ENCODE results near the gene MAIP1.

MAIP1 gene

GRCh38 chr2:199989822-199990221 is 34.4 kb downstream of the MAIP1 start:
- Histone ChIP-seq H2AFZ (ENCODE audit: insufficient read depth, low read length, poor library complexity) (no peak overlapping the region), H3K4me2 (ENCODE audit: low read length) (no peak overlapping the region), H4K8ac (ENCODE audit: low read depth, low read length) (no peak overlapping the region), H3K27me3 (ENCODE audit: insufficient read depth, low read length) (no peaks in the 10 kb centered on the region), H3K9ac (ENCODE audit: low read length) (no peak overlapping the region), H3K4ac (ENCODE audit: low read depth, low read length) (no peak overlapping the region), H3K27ac (ENCODE audit: low read depth, low read length) (no peak overlapping the region), H3K79me2 (ENCODE audit: control insufficient read depth, insufficient read depth, low read length, poor library complexity) (no peaks in the 10 kb centered on the region), H3K9me3 (ENCODE audit: insufficient read depth, low read depth, low read length) (no peaks in the 10 kb centered on the region), H2BK5ac (ENCODE audit: low read depth, low read length, poor library complexity) (no peak overlapping the region), H2BK120ac (ENCODE audit: insufficient read depth, low read length, poor library complexity) (no peak overlapping the region), H3K4me3 (ENCODE audit: low read depth, low read length) (no peak overlapping the region), H3K79me1 (ENCODE audit: low read length) (peaks cover 2% of the 10 kb centered on the region), H3K18ac (ENCODE audit: low read length) (no peak overlapping the region), H2BK12ac (ENCODE audit: low read length) (no peak overlapping the region), H3K4me1 (ENCODE audit: control insufficient read depth in 1 of 2, insufficient read depth in 2 of 2, low read length in 2 of 2) (no peaks in the 10 kb centered on the region), H3K23ac (ENCODE audit: low read length) (no peak overlapping the region), H4K12ac (ENCODE audit: low read depth, low read length) (no peak overlapping the region), H4K91ac (ENCODE audit: low read depth, low read length) (no peak overlapping the region), H3K36me3 (ENCODE audit: control insufficient read depth in 1 of 2, insufficient read depth in 2 of 2, low read length in 2 of 2) (no peaks in the 10 kb centered on the region), H2AK5ac (ENCODE audit: low read length) (no peak overlapping the region), H3K14ac (ENCODE audit: low read length) (no peak overlapping the region)
- WGBS (ENCODE audit: extremely low coverage, insufficient coverage, insufficient read length) = no CpG with 5 or more reads among the region's 5 CpGs
- DNase-seq = no peak

- Histone ChIP-seq H3K14ac (ENCODE audit: low read length) (no peak overlapping the region), H3K4me1 (ENCODE audit: control insufficient read depth in 1 of 2, insufficient read depth in 2 of 2, low read length in 2 of 2) (peaks cover 0 to 1% of the 10 kb centered on the region in 2 experiments), H3K4ac (ENCODE audit: low read depth, low read length) (no peak overlapping the region), H3K18ac (ENCODE audit: low read length) (no peak overlapping the region), H3K36me3 (ENCODE audit: control insufficient read depth in 1 of 2, insufficient read depth in 2 of 2, low read length in 2 of 2) (no peaks in the 10 kb centered on the region), H4K8ac (ENCODE audit: low read depth, low read length) (no peak overlapping the region), H3K27ac (ENCODE audit: low read depth, low read length) (no peak overlapping the region), H3K4me2 (ENCODE audit: low read length) (no peak overlapping the region), H2BK120ac (ENCODE audit: insufficient read depth, low read length, poor library complexity) (no peak overlapping the region), H4K12ac (ENCODE audit: low read depth, low read length) (no peak overlapping the region), H2AFZ (ENCODE audit: insufficient read depth, low read length, poor library complexity) (no peak overlapping the region), H3K79me1 (ENCODE audit: low read length) (no peaks in the 10 kb centered on the region), H3K27me3 (ENCODE audit: insufficient read depth, low read length) (no peaks in the 10 kb centered on the region), H2BK12ac (ENCODE audit: low read length) (no peak overlapping the region), H3K9me3 (ENCODE audit: insufficient read depth, low read depth, low read length) (no peaks in the 10 kb centered on the region), H4K91ac (ENCODE audit: low read depth, low read length) (no peak overlapping the region), H2BK5ac (ENCODE audit: low read depth, low read length, poor library complexity) (no peak overlapping the region), H3K79me2 (ENCODE audit: control insufficient read depth, insufficient read depth, low read length, poor library complexity) (no peaks in the 10 kb centered on the region), H3K23ac (ENCODE audit: low read length) (no peak overlapping the region), H3K4me3 (ENCODE audit: low read depth, low read length) (no peak overlapping the region), H2AK5ac (ENCODE audit: low read length) (no peak overlapping the region), H3K9ac (ENCODE audit: low read length) (no peak overlapping the region)
- WGBS (ENCODE audit: extremely low coverage, insufficient coverage, insufficient read length) = no CpG with 5 or more reads among the region's 2 CpGs
- no peak for DNase-seq
Measured at GRCh38 chr2:199991691-199992090, 36.3 kb downstream of the MAIP1 start.

GRCh38 chr2:199992296-199992695 is 36.9 kb downstream of the MAIP1 start:
- no peaks in the 10 kb centered on the region for H3K79me2 ChIP-seq (ENCODE audit: control insufficient read depth, insufficient read depth, low read length, poor library complexity)
- no peak overlapping the region for H4K91ac ChIP-seq (ENCODE audit: low read depth, low read length)
- H2AFZ ChIP-seq (ENCODE audit: insufficient read depth, low read length, poor library complexity) = no peak overlapping the region

GRCh38 chr2:199994371-199994770 is 39.0 kb downstream of the MAIP1 start:
- H3K4ac ChIP-seq (ENCODE audit: low read depth, low read length) = no peak overlapping the region
- H4K8ac ChIP-seq (ENCODE audit: low read depth, low read length) = no peak overlapping the region
- no peak overlapping the region for H2BK5ac ChIP-seq (ENCODE audit: low read depth, low read length, poor library complexity)
- no peak overlapping the region for H2BK120ac ChIP-seq (ENCODE audit: insufficient read depth, low read length, poor library complexity)
- no peak overlapping the region for H4K91ac ChIP-seq (ENCODE audit: low read depth, low read length)
- no peak overlapping the region for H3K9ac ChIP-seq (ENCODE audit: low read length)
- no peak overlapping the region for H3K4me2 ChIP-seq (ENCODE audit: low read length)
- H3K14ac ChIP-seq (ENCODE audit: low read length) = no peak overlapping the region
- H2BK12ac ChIP-seq (ENCODE audit: low read length) = no peak overlapping the region
- DNase-seq = no peak
- H3K4me3 ChIP-seq (ENCODE audit: low read depth, low read length) = no peak overlapping the region
- H3K9me3 ChIP-seq (ENCODE audit: insufficient read depth, low read depth, low read length) = no peaks in the 10 kb centered on the region
- no peak overlapping the region for H4K12ac ChIP-seq (ENCODE audit: low read depth, low read length)
- no CpG with 5 or more reads among the region's 3 CpGs for WGBS (ENCODE audit: extremely low coverage, insufficient coverage, insufficient read length)
- H3K4me1 ChIP-seq (ENCODE audit: control insufficient read depth in 1 of 2, insufficient read depth in 2 of 2, low read length in 2 of 2) = peaks cover 0 to 2% of the 10 kb centered on the region in 2 experiments
- no peak overlapping the region for H2AK5ac ChIP-seq (ENCODE audit: low read length)
- no peak overlapping the region for H2AFZ ChIP-seq (ENCODE audit: insufficient read depth, low read length, poor library complexity)
- no peaks in the 10 kb centered on the region for H3K79me2 ChIP-seq (ENCODE audit: control insufficient read depth, insufficient read depth, low read length, poor library complexity)
- no peak overlapping the region for H3K27ac ChIP-seq (ENCODE audit: low read depth, low read length)
- no peaks in the 10 kb centered on the region for H3K79me1 ChIP-seq (ENCODE audit: low read length)
- H3K23ac ChIP-seq (ENCODE audit: low read length) = no peak overlapping the region
- H3K36me3 ChIP-seq (ENCODE audit: control insufficient read depth in 1 of 2, insufficient read depth in 2 of 2, low read length in 2 of 2) = no peaks in the 10 kb centered on the region
- H3K18ac ChIP-seq (ENCODE audit: low read length) = no peak overlapping the region
- H3K27me3 ChIP-seq (ENCODE audit: insufficient read depth, low read length) = no peaks in the 10 kb centered on the region

More at GRCh38 chr2:199992296-199992695, 36.9 kb downstream of the MAIP1 start:
- Histone ChIP-seq H3K27ac (ENCODE audit: low read depth, low read length) (no peak overlapping the region), H3K4me2 (ENCODE audit: low read length) (no peak overlapping the region), H3K4me1 (ENCODE audit: control insufficient read depth in 1 of 2, insufficient read depth in 2 of 2, low read length in 2 of 2) (peaks cover 0 to 2% of the 10 kb centered on the region in 2 experiments), H3K9me3 (ENCODE audit: insufficient read depth, low read depth, low read length) (no peaks in the 10 kb centered on the region), H3K14ac (ENCODE audit: low read length) (no peak overlapping the region), H2AK5ac (ENCODE audit: low read length) (no peak overlapping the region), H3K18ac (ENCODE audit: low read length) (no peak overlapping the region), H2BK12ac (ENCODE audit: low read length) (no peak overlapping the region), H3K79me1 (ENCODE audit: low read length) (no peaks in the 10 kb centered on the region), H3K4me3 (ENCODE audit: low read depth, low read length) (no peak overlapping the region), H3K23ac (ENCODE audit: low read length) (no peak overlapping the region), H2BK120ac (ENCODE audit: insufficient read depth, low read length, poor library complexity) (no peak overlapping the region), H3K27me3 (ENCODE audit: insufficient read depth, low read length) (no peaks in the 10 kb centered on the region), H2BK5ac (ENCODE audit: low read depth, low read length, poor library complexity) (no peak overlapping the region), H3K9ac (ENCODE audit: low read length) (no peak overlapping the region), H3K4ac (ENCODE audit: low read depth, low read length) (no peak overlapping the region), H4K12ac (ENCODE audit: low read depth, low read length) (no peak overlapping the region), H3K36me3 (ENCODE audit: control insufficient read depth in 1 of 2, insufficient read depth in 2 of 2, low read length in 2 of 2) (no peaks in the 10 kb centered on the region), H4K8ac (ENCODE audit: low read depth, low read length) (no peak overlapping the region)
- peak; percentile 83 to 97 for DNase-seq
- 100% methylated on average over 1 of the region's 3 CpGs for WGBS (ENCODE audit: extremely low coverage, insufficient coverage, insufficient read length)
